Measurements from ENCODE around the gene EVC. TPM values are rescaled to one million over a fixed set of nuclear protein-coding genes. Genes with fewer than 3 reads are reported as not detected.
A peak's percentile ranks its signal among the peaks of the same experiment; 100 is the strongest.

The EVC gene
- 10 to 100 TPM; 38.4 to 56.5 (median 40.4) TPM for polyA plus RNA-seq (ENCODE audit: insufficient read length in 3 of 3)
- long read RNA-seq, donor 1, result 0 reads
- long read RNA-seq, donor 2, result 0 reads
- long read RNA-seq, donor 3, full-length matches to known transcripts, result 1 of 18 reads
- long read RNA-seq, donor 3, partial matches to known transcripts, result 12 of 18 reads
- long read RNA-seq, donor 3, other reads (novel, unspliced or antisense), result 5 of 18 reads
- long read RNA-seq, donor 4, full-length matches to known transcripts, result 1 of 21 reads
- long read RNA-seq, donor 4, partial matches to known transcripts, result 20 of 21 reads
- long read RNA-seq, donor 4, other reads (novel, unspliced or antisense), result 0 of 21 reads
- long read RNA-seq, donor 5, result 0 reads
- long read RNA-seq, donor 6, full-length matches to known transcripts, result 1 of 1 reads
- long read RNA-seq, donor 6, partial matches to known transcripts, result 0 of 1 reads
- long read RNA-seq, donor 6, other reads (novel, unspliced or antisense), result 0 of 1 reads
- long read RNA-seq, donor 7, partial matches to known transcripts, result 6 of 6 reads
- long read RNA-seq, donor 7, other reads (novel, unspliced or antisense), result 0 of 6 reads
- long read RNA-seq, donor 8, result 0 reads
- long read RNA-seq, donor 9, full-length matches to known transcripts, result 1 of 1 reads
- long read RNA-seq, donor 9, partial matches to known transcripts, result 0 of 1 reads
- long read RNA-seq, donor 9, other reads (novel, unspliced or antisense), result 0 of 1 reads
- long read RNA-seq, donor 10, full-length matches to known transcripts, result 1 of 8 reads
- long read RNA-seq, donor 10, partial matches to known transcripts, result 7 of 8 reads
- long read RNA-seq, donor 10, other reads (novel, unspliced or antisense), result 0 of 8 reads
- long read RNA-seq, donor 11, full-length matches to known transcripts, result 1 of 1 reads
- long read RNA-seq, donor 11, partial matches to known transcripts, result 0 of 1 reads
- long read RNA-seq, donor 11, other reads (novel, unspliced or antisense), result 0 of 1 reads
- long read RNA-seq, donor 12, result 0 reads
- long read RNA-seq, donor 13, result 0 reads
- long read RNA-seq, donor 14, partial matches to known transcripts, result 0 of 7 reads
- long read RNA-seq, donor 14, other reads (novel, unspliced or antisense), result 7 of 7 reads
- long read RNA-seq, donor 15, result 0 reads
- long read RNA-seq, donor 16, partial matches to known transcripts, result 35 of 51 reads
- long read RNA-seq, donor 16, other reads (novel, unspliced or antisense), result 16 of 51 reads

DNA sequence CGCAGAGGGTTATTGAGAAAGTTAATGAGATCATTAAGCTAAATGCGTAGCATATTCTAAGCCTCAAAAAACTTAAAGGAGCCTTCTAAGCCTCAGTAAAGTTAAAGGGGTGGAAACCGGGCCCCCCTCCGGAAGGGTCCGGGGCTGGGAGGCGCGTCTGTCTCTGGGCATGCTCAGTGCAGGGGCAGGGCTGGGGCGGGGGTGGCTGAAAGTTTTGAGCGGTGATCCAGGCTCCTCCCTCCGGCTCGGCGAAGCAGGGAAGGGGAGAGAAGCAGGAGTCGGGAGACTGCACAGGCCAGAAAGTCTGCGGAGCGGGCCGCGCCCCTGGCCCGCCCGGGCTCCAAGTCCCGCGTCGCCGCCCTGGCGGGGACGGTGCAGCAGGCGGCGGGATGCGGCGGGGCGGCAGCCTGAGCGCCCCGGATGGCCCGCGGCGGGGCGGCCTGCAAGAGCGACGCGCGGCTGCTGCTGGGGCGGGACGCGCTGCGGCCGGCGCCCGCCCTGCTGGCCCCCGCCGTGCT is at the start of gene EVC:
Gene EVC, plus strand, starts transcription at position 241 of the 518 bp plus-strand sequence. Its CDS starts 180 bp downstream, at position 421.
- DNase-seq (ENCODE audit: extremely low read depth in 1 of 11, low read depth in 9 of 11, low spot score in 4 of 11), result peak in 9 of 11 donors; percentile 41 to 83 (median 72)

DNA sequence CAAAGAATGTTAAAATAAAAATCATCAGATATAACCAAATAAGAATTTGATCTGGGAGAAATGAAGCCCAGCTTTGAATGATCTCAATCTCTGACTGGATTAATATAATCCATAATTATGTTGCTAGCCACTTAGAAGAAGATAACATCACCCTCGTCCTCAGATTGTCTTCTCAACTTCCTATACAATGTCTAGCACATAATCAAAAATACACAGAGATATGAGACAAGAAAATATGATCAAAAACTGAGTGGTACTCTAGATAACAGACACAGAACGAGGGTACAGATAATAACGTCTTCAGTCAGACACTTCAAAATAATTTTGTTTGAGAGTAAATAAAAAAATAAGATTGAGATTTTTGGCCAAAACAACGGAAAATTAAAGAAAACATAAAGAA is 49.8 kb upstream of the EVC start:
- no peak for DNase-seq (ENCODE audit: extremely low read depth in 1 of 11, low read depth in 9 of 11, low spot score in 4 of 11)

DNA sequence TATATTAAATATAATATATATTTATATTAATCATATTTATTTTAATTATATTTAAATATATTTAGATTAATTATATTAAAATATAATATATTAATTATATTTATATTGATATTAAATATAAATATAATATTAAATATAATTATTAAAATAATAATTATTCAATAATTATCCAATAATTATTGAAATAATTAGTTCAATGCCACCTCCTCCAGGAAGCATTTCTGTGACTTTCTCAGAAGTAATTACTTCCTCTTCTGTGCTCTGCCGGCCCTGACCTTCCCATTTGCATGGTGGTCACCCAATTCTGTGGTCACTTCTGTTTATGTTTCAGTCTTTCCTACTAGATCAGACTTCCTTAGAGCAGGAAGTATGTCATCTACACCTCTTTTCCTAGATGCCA is 48.4 kb upstream of the EVC start:
- no peak for DNase-seq (ENCODE audit: extremely low read depth in 1 of 11, low read depth in 9 of 11, low spot score in 4 of 11)

DNA sequence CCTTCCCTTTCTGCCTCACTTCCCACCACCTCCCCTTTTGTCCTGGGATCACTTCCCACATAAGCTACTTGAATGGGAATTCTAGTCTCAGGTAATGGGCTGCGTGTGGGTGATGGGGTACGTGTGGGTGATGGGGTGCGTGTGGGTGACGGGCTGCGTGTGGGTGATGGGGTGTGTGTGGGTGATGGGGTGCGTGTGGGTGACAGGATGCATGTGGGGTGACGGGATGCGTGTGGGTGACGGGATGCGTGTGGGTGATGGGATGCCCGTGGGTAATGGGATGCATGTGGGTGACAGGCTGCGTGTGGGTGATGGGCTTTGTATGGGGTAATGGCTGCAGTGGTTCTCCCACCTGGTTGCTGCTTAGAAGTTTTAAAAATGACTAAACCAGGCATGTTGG is 46.2 kb upstream of the EVC start:
- no peak for DNase-seq (ENCODE audit: extremely low read depth in 1 of 11, low read depth in 9 of 11, low spot score in 4 of 11)

DNA sequence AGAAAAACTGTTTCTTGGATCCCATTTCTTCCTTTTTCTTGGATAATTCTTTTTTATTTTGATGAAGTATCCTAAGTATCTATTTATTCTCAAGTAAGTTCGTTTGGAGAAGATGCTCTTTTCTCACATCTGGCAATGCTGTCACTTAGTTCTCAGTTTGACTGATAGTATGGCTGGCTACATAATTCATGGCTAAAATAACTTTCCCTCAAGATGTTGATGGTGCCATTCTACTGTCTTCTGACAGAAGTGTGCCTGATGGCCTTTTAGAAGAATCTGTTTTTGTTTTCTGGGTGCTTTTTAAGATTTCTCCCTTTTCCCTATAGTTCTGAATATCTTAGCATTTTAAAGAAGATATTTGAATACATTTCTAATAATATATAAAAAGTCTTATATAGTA is 44.3 kb upstream of the EVC start:
- DNase-seq (ENCODE audit: extremely low read depth in 1 of 11, low read depth in 9 of 11, low spot score in 4 of 11), result no peak

DNA sequence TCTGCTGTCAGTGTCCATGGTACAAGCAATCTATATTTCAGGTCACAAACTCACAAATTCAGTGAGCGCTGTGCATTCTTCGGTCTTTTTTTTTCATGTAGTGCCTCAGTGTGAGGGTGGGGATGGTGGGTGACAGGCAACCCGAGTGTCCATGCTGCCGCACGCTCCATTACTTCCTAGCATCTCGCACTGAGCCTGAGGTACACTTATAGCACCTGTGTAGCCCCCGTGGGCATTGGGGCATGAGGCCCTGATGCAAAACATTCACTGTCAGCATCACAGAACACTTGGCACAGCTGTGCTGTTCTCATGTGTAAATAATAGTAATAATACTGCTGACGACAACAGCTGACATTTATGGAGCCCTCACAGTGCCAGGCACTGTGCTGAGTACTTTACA is 34.2 kb upstream of the EVC start:
- no peak for DNase-seq (ENCODE audit: extremely low read depth in 1 of 11, low read depth in 9 of 11, low spot score in 4 of 11)

DNA sequence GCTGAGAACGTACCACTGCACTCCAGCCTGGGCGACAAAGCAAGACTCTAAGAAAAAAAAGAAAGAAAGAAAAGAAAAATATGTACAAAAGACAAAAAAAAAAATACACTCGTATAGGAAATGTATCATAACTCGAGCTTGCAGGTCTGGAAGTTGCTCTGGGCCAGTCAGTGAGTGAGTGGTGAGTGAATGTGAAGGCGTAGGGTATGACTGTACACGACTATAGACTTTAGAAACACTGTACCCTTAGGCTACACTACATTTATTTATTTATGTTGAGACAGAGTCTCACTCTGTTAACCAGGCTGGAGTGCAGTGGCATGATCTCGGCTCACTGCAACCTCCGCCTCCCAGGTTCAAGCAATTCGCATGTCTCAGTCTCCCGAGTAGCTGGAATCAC is 32.0 kb upstream of the EVC start:
- DNase-seq (ENCODE audit: extremely low read depth in 1 of 11, low read depth in 9 of 11, low spot score in 4 of 11), result no peak

DNA sequence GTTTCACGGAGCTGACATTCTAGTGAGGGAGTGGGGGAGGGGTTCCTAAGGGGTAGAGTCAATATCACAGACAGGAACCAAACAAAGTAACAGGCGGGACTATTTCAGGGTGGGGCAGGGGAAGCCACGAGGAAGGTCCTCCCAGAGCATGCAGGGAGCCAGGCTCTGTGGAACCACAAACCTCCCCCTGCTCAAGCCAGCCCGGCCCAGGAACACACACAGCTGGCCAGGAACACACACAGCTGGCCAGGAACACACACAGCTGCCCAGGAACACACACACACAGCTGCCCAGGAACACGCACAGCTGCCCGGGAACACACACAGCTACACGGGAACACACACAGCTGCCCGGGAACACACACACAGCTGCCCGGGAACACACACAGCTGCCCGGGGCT is 27.4 kb upstream of the EVC start:
- DNase-seq (ENCODE audit: extremely low read depth in 1 of 11, low read depth in 9 of 11, low spot score in 4 of 11), result no peak

DNA sequence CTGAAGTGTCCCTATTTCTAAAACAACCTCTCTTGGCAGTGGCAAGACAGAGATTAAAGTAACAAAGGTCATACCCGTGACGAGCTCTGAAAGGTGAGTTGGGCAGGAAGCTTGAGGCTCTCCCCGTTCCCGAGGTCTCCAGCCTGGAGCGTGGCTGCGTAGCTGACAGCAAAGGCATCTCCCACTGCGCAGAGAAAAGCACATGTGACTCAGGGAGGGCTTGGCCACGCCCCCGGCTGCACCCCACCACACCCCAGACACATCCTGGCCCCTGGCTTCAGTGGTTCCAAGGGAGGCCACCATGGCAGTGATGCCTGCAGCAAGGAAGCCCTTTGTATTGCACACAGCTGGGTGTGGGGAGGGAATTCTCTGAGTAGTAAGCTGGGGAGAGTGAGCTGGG is 25.7 kb upstream of the EVC start:
- no peak for DNase-seq (ENCODE audit: extremely low read depth in 1 of 11, low read depth in 9 of 11, low spot score in 4 of 11)

DNA sequence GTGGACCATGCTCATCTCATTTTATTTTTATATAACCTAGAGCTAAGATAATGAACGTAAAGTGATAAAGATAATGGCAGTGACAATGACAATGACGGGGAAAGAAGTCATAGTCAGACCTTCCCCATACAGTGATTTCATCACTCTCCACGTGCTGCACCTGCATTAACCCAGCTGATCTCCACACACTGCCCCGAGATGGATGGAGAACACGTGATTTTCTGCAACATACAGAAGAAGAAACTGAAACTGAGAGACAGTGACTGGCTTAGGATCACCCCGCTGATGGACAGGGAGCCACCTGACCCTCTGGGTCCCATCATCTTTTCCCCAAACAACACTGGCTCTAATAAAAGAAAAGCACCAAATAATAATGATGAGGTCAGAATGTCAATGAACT is 24.7 kb upstream of the EVC start:
- DNase-seq (ENCODE audit: extremely low read depth in 1 of 11, low read depth in 9 of 11, low spot score in 4 of 11), result no peak

DNA sequence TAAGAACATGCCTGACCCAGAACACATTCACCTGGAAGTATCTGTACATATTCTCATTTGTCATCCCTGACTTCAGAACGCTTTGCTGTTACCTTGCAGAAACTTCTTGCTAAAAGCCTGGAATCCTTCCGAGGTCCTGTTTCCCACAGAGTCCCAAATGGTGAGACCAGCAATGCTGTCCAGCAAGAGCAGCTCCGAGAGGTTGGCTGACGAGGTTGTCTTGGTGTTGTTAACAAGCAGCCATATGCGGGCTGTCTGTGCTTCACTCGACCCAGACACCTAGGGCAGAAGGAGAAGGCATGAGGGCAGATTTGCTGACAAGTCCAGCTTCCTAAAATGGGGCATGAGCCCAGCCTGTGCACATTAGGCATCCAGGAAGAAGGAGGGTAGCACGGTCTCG is 21.9 kb upstream of the EVC start:
- DNase-seq (ENCODE audit: extremely low read depth in 1 of 11, low read depth in 9 of 11, low spot score in 4 of 11), result no peak

DNA sequence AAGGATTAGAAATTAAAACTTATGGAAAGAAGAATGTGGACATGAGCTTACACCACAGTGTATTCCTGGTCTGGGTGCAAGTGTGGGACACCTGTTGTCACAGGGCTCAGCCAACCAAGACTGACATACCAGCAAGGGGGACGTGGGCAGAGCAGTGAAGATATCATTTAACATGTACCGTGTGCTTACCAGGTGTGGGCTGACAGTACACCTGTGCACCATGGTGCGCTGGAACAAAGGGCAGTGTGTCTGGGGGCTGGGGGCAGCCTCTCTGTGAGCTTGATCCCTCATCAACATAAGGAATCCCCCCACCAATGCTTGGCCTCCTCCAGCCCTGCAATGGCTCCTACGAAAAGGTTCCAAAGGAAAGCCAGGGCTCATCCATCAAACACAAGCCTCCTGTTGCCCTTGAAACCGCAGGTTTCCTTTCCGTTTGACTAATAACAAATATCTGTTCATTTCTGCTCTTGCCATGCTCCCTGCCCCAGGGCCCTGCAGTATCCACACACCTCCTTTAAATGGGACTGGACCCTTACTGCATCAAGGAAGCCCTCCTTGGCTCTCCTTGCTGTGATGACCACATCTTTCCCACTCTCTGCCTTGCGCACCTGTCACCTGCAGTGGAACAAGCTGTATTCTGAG is 19.4 kb upstream of the EVC start:
- DNase-seq (ENCODE audit: extremely low read depth in 1 of 11, low read depth in 9 of 11, low spot score in 4 of 11), result no peak

DNA sequence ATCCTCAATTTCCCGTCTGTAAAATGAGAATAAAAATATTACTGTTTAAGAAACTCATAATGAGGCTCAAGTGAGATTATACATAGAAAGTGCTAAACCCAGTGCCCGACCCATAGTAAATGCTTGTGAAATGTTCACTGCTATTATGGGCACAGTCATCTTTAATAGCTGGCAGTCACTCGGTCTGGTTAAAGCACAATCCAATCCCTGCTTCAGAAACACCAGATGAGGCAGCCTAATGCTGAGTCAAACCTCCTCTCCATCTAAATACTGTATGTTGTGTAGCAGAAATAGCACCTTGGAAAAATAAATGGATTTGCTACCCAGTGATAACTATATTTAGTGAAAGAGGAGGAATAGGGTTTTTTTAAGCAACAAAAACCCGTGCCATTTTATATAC is 17.1 kb upstream of the EVC start:
- DNase-seq (ENCODE audit: extremely low read depth in 1 of 11, low read depth in 9 of 11, low spot score in 4 of 11), result no peak

DNA sequence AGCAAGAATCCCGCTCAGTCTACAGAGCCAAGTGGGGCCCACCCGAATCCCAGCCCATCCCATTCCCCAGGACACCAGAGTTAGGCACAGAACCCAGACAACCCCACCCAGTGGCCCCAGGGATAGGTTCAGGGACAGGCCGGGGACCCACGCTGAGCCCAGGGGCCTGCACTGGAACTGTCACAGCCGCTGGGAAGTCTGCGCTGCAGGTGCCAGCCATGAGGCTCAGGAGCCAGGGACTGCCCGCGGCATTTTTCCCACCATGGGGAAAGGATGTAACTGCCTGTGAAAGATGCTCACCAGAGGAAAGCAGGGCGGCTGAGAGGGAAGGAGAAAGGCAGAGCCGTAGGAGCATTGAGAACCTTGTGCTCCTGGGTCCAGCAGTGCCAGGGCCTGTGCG is 14.7 kb upstream of the EVC start:
- DNase-seq (ENCODE audit: extremely low read depth in 1 of 11, low read depth in 9 of 11, low spot score in 4 of 11), result no peak

DNA sequence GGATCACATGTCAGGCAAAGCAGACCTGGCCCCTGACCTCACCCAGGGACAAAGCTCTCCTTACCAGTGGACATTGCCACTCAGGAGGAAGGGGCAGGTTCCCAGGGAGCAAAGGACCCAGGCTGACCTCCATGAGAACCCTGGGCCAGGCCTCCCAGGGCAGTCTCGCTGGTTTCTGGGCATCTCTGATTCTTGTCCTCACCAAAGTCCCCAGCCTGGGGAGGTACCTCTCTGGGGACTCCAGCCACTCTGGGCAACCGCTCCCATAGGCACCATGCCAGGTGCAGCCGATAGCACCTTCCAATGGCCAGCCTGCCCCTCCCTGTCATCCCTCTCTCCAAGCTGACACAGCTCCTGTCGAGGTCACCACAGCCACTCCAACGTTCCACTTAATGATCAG is 10.5 kb upstream of the EVC start:
- no peak for DNase-seq (ENCODE audit: extremely low read depth in 1 of 11, low read depth in 9 of 11, low spot score in 4 of 11)

DNA sequence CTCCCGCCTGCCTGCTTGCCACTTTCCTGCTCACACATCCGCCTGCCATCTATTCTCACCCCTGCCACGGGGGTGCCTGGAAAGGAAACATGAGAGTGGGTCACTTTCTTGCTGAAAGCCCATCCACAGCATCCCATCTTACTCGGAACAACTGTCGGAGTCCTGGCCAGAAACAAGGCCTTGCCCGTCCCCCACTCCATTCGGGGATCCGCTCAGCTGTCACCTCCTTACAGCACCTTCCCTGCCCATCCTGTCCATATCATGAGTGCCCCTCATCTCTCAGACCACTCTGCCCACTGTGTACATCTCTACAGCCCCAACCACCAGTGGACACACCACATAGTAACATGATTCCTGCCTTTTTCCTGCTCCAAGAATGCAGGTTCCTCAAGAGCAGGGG is 9.0 kb upstream of the EVC start:
- no peak for DNase-seq (ENCODE audit: extremely low read depth in 1 of 11, low read depth in 9 of 11, low spot score in 4 of 11)

DNA sequence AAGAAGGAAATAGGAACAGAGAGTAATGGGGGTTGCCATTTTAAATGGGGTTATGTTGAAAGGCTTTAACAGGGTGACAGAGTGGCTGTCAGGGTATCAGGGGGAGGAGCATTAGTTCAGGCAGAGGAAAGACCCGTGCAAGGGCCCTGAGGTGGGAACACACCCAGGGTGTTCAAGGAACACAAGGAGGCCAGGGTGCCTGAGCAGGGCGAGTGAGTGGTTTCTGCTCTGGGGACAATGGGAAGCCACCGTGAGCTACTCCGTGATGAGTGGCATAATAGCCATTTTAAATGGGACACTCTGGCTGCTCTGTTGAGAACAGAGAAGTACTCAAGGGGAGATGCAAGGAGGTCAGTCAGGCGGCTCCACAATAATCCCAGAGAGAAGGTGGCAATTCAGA is 7.2 kb upstream of the EVC start:
- no peak for DNase-seq (ENCODE audit: extremely low read depth in 1 of 11, low read depth in 9 of 11, low spot score in 4 of 11)

DNA sequence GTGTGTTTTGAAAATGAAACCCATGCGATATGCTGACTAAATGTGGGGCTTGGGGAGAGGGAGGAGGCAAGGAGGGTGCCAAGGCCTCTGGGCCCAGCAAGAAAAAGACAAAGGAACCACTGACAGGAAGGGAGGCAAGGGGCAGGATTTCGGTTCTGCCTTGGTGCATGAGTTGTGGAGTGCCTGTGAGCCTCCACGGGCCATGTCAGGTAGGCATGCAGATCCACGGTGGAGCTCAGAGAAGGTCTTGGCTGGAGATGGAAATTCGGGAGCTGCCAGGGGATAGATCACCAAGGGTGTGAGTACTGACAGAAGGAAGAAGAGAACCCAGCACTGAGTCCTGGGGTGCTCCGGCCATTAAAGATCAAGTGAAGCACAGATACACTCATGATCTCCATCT is 6.7 kb upstream of the EVC start:
- no peak for DNase-seq (ENCODE audit: extremely low read depth in 1 of 11, low read depth in 9 of 11, low spot score in 4 of 11)
